NAMALWA (cell line): ENCODE results near the gene UNC5A.

Experiments used
- DNase-seq: peaks from one replicate; pipeline ENCODE4 v3.0.0-alpha.2; 2015; ENCODE audit warnings: low spot score

Gene UNC5A

GRCh38 chr5:176899296-176899891 lies 89.0 kb downstream of the UNC5A start, which contains the start of gene HK3:
Gene HK3, minus strand, starts transcription at chr5:176899346. Its CDS starts 3,187 bp downstream, at chr5:176896159.
- DNase-seq, result no peak

- no peak for DNase-seq
Observed at GRCh38 chr5:176899946-176900779, 89.8 kb downstream of the UNC5A start.

- DNase-seq, result no peak
Observed at GRCh38 chr5:176900780-176901204, 90.4 kb downstream of the UNC5A start.

- peak; percentile 17 for DNase-seq
Observed at GRCh38 chr5:176901260-176902101, 91.1 kb downstream of the UNC5A start.

GRCh38 chr5:176902102-176902814 lies 91.9 kb downstream of the UNC5A start:
- no peak for DNase-seq

GRCh38 chr5:176902911-176903664 lies 92.7 kb downstream of the UNC5A start:
- no peak for DNase-seq

- DNase-seq, result no peak
Observed at GRCh38 chr5:176904276-176904675, 93.9 kb downstream of the UNC5A start.

GRCh38 chr5:176906126-176906525 lies 95.8 kb downstream of the UNC5A start:
- DNase-seq, result no peak

GRCh38 chr5:176906796-176907195 lies 96.4 kb downstream of the UNC5A start:
- DNase-seq, result no peak

- DNase-seq, result no peak
Observed at GRCh38 chr5:176908675-176909368, 98.5 kb downstream of the UNC5A start.

- no peak for DNase-seq
Observed at GRCh38 chr5:176912115-176912514, 101.8 kb downstream of the UNC5A start.

- DNase-seq, result no peak
Observed at GRCh38 chr5:176915906-176916305, 105.5 kb downstream of the UNC5A start.

GRCh38 chr5:176916337-176916736 lies 106.0 kb downstream of the UNC5A start:
- DNase-seq, result no peak

- no peak for DNase-seq
Observed at GRCh38 chr5:176918613-176919012, 108.3 kb downstream of the UNC5A start.

- no peak for DNase-seq
Observed at GRCh38 chr5:176921714-176922113, 111.4 kb downstream of the UNC5A start.

- no peak for DNase-seq
Observed at GRCh38 chr5:176922817-176923216, 112.5 kb downstream of the UNC5A start.

GRCh38 chr5:176927562-176927961 lies 117.2 kb downstream of the UNC5A start:
- DNase-seq, result no peak

- DNase-seq, result no peak
Observed at GRCh38 chr5:176929654-176930053, 119.3 kb downstream of the UNC5A start.
